K562 (cell line): Measurements from ENCODE around the gene SYPL2. TPM values are rescaled to one million over a fixed set of nuclear protein-coding genes. Genes with fewer than 3 reads are reported as not detected.
A peak's percentile ranks its signal among the peaks of the same experiment; 100 is the strongest.

Source experiments
- GABPB2 ChIP-seq: fragments of 250-450 bp; sonication (Bioruptor Pico); conservative IDR thresholded peaks from 2 replicates; pipeline ENCODE4 v1.5.1; 2021; ENCODE audit warnings: mild to moderate bottlenecking
- HDAC8 ChIP-seq: fragments of 450-650 bp; IDR thresholded peaks from 2 replicates; pipeline ENCODE4 v1.6.1; 2016; ENCODE audit warnings: mild to moderate bottlenecking, missing genetic modification characterization, moderate library complexity, missing compliant biosample characterization
- HNRNPL ChIP-seq: fragments of 200-400 bp; formaldehyde crosslinking; IDR thresholded peaks from 2 replicates; pipeline ENCODE4 v1.6.1; 2017; ENCODE audit warnings: low read depth, mild to moderate bottlenecking, low read length
- MBD2 ChIP-seq: sonication (generic); IDR thresholded peaks from 2 replicates; pipeline ENCODE4 v1.6.1; 2016; ENCODE audit warnings: low read depth, borderline replicate concordance
- NBN ChIP-seq: fragments of 450-650 bp; IDR thresholded peaks from 2 replicates; pipeline ENCODE4 v1.6.1; 2016; ENCODE audit warnings: low read depth, mild to moderate bottlenecking
- NCOA6 ChIP-seq: fragments of 450-650 bp; IDR thresholded peaks from 2 replicates; pipeline ENCODE4 v1.6.1; 2017; ENCODE audit warnings: mild to moderate bottlenecking
- NFE2 ChIP-seq: IDR thresholded peaks from 2 replicates; pipeline ENCODE4 v1.6.1; 2014; ENCODE audit warnings: antibody characterized with exemption, low read depth
- PHF21A ChIP-seq: fragments of 450-650 bp; IDR thresholded peaks from 2 replicates; pipeline ENCODE4 v1.6.1; 2017; ENCODE audit warnings: low read depth, borderline replicate concordance
- RBFOX2 ChIP-seq: fragments of 200-400 bp; formaldehyde crosslinking; IDR thresholded peaks from 2 replicates; pipeline ENCODE4 v1.6.1; 2017; ENCODE audit warnings: low read depth, mild to moderate bottlenecking, low read length, moderate library complexity
- RBM15 ChIP-seq: fragments of 200-400 bp; formaldehyde crosslinking; IDR thresholded peaks from 2 replicates; pipeline ENCODE4 v1.6.1; 2018; ENCODE audit warnings: mild to moderate bottlenecking, low read length, moderate library complexity; ENCODE audit not compliant: insufficient read depth
- SIN3A ChIP-seq, 2 experiments: fragments of 150-350 bp in 1 of 2; IDR thresholded peaks; 2 replicates each; pipeline ENCODE4 v1.6.1; 2011 to 2016; ENCODE audit warnings: borderline replicate concordance in 2 of 2, low read depth in 2 of 2, low read length in 2 of 2, mild to moderate bottlenecking in 2 of 2, moderate library complexity in 2 of 2; ENCODE audit not compliant: control insufficient read depth in 1 of 2
- SMARCB1 ChIP-seq: IDR thresholded peaks from 2 replicates; pipeline ENCODE4 v1.6.1; 2011; ENCODE audit warnings: improper control_type of control experiment, low read depth; ENCODE audit not compliant: insufficient read length
- SPI1 ChIP-seq: IDR thresholded peaks from 2 replicates; pipeline ENCODE4 v1.6.1; 2011; ENCODE audit warnings: low read depth, low read length, control low read depth, borderline replicate concordance
- STAT5A ChIP-seq: IDR thresholded peaks from 2 replicates; pipeline ENCODE4 v1.6.1; 2012; ENCODE audit warnings: low read length, inconsistent platforms, borderline replicate concordance
- THRAP3 ChIP-seq: fragments of 450-650 bp; IDR thresholded peaks from 2 replicates; pipeline ENCODE4 v1.6.1; 2016; ENCODE audit warnings: mild to moderate bottlenecking, inconsistent platforms, borderline replicate concordance
- ZBTB17 ChIP-seq: fragments of 450-650 bp; formaldehyde crosslinking; IDR thresholded peaks from 2 replicates; pipeline ENCODE4 v1.4.0; 2020; ENCODE audit warnings: mild to moderate bottlenecking
- ZNF134 ChIP-seq: fragments of 250-450 bp; sonication (Bioruptor Pico); conservative IDR thresholded peaks from 2 replicates; pipeline ENCODE4 v1.4.0; 2020
- ZNF224 ChIP-seq: sonication (generic); formaldehyde crosslinking; IDR thresholded peaks from 2 replicates; pipeline ENCODE4 v1.8.0; 2022; ENCODE audit warnings: mild to moderate bottlenecking, missing genetic modification reagents
- ZNF785 ChIP-seq: fragments of 250-450 bp; sonication (Bioruptor Pico); IDR thresholded peaks from 2 replicates; pipeline ENCODE4 v1.4.0; 2020; ENCODE audit warnings: mild to moderate bottlenecking
- ZSCAN29 ChIP-seq: fragments of 450-650 bp; IDR thresholded peaks from 2 replicates; pipeline ENCODE4 v1.6.1; 2017
- polyA plus RNA-seq, 8 experiments: library from polyadenylated mRNA; depleted of rRNA in 4 of 8; stranded (reverse) in 5 of 8; unstranded in 3 of 8; fragments of >200 nt; fragmentation: Nextera tagmentation in 2 of 8; fragmentation: Illumina TruSeq in 1 of 8; extraction: Ambion mirVana in 2 of 8; extraction: Trizol in 1 of 8; gene quantifications; 2 replicates each; pipeline versions ENCODE4 v1.2.1 to v1.2.3, GENCODE V29; 2011 to 2014; ENCODE audit warnings: inconsistent platforms in 1 of 8, missing spikeins in 1 of 8
- total RNA-seq, 7 experiments: library from RNA; depleted of rRNA in 6 of 7; stranded (reverse); fragments of >200 nt in 6 of 7; fragmentation: Illumina TruSeq in 2 of 7; extraction: Trizol in 2 of 7; gene quantifications; 2 replicates each; pipeline versions ENCODE4 v1.2.1 to v1.2.3, GENCODE V29; 2011 to 2021; ENCODE audit warnings: low replicate concordance in 1 of 7
- TF ChIP-seq, protein P1 (sequence below), 2 experiments: fragments of 250-450 bp in 1 of 2; fragments of 450-650 bp in 1 of 2; sonication (Bioruptor Pico) in 1 of 2; IDR thresholded peaks; 2 replicates each; pipeline versions ENCODE4 v1.6.1 to v1.8.0; 2016 to 2021; ENCODE audit warnings: mild to moderate bottlenecking in 2 of 2, moderate library complexity in 2 of 2, missing compliant biosample characterization in 1 of 2, missing genetic modification characterization in 1 of 2
- TF ChIP-seq, protein P2 (sequence below), 2 experiments: IDR thresholded peaks; 2 replicates each; pipeline ENCODE4 v1.6.1; 2012; ENCODE audit warnings: improper control_type of control experiment in 2 of 2, low read depth in 2 of 2, low read length in 2 of 2, borderline replicate concordance in 1 of 2
- TF ChIP-seq, protein P3 (sequence below): sonication (generic); formaldehyde crosslinking; IDR thresholded peaks from 2 replicates; pipeline ENCODE4 v1.8.1; 2023; ENCODE audit warnings: mild to moderate bottlenecking, missing genetic modification reagents

SYPL2 gene
- total and polyA plus RNA-seq, 9 of the 15 experiments (the other 6 are each of a cell fraction or from before 2014, with no cell fraction given) = 0.03 to 0.20 (median 0.07) TPM; not detected in 2

DNA sequence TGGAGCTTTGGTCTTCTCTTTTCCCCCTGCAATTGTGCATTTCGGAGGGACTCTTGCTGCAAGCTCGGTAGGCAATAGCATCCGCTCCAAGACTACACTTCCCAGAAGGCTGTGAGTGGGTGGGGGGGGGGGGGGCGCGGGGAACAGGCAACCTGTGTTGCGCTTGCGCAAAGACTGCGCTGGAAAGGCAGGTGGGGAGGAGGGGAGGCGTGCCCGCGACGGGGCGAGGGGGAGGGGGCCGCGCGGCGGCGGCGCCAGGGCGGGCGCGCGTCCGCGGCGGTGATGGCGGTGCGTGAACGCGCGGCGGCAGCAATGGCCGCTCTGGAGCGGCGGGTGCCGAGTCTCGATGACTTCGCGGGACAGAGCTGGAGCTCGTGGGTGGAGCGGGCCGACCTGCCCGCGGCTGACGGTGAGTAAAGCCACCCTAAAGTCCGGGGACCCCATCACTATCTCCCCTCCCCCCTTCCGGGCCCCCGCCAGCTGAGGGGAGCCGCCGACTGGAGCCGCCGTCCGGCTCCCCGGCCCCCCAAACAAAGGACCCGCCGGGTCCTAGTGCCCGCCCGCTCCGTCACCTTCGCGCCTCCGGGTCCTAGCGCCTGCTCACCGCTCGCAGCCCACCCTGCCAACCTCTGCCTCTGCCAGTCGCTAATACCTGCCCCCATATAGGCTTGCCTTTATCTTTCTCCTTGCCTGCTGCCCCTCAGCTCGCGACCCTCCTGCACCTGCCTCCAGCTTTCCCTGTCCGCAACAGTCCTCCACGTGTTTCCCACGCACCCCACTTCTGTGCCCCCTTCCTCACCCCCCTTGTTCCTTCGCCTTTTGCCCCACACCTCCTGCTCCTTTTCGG is 17.5 kb downstream of the SYPL2 start, which contains the start of gene ATXN7L2 (continued):
- TF ChIP-seq ZNF785 (CRISPR knock-in tag) (no peak), ZNF134 (CRISPR knock-in tag) (no peak), PHF21A (peak; percentile 77; the same call in 1 of the 2 replicates), HNRNPL (peak; percentile 85), STAT5A (peak; percentile 58; the same call in 1 of the 2 replicates), NBN (peak; percentile 96), GABPB2 (no peak), SIN3A (IDR thresholded peaks at IDR 0.05; ENCODE audit: borderline replicate concordance in 2 of 2, control insufficient read depth in 1 of 2, low read depth in 2 of 2, low read length in 2 of 2) (peak; percentile 47 to 85; a peak in 1 of 4 replicates), ZSCAN29 (no peak), HDAC8 (tag) (0 out of 2 replicates have a peak, but pooled peaks have one; percentile 31), RBFOX2 (peak; percentile 86), NFE2 (peak; percentile 8; the same call in 1 of the 2 replicates), NCOA6 (no peak; the same call in 1 of the 2 replicates), SMARCB1 (no peak), THRAP3 (0 out of 2 replicates have a peak, but pooled peaks have one; percentile 62), ZNF224 (CRISPR knock-in tag) (no peak), ZBTB17 (CRISPR knock-in tag) (peak; percentile 64; the same call in 1 of the 2 replicates), SPI1 (no peak), RBM15 (0 out of 2 replicates have a peak, but pooled peaks have one; percentile 49), MBD2 (peak; percentile 54; the same call in 1 of the 2 replicates)
- TF ChIP-seq, protein P1, sequence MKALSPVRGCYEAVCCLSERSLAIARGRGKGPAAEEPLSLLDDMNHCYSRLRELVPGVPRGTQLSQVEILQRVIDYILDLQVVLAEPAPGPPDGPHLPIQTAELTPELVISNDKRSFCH (CRISPR knock-in tag; IDR thresholded peaks at IDR 0.05) = no peak
- TF ChIP-seq, protein P1 (tag; IDR thresholded peaks at IDR 0.05) = peak; percentile 80; the same call in 1 of the 2 replicates
- TF ChIP-seq, protein P2, sequence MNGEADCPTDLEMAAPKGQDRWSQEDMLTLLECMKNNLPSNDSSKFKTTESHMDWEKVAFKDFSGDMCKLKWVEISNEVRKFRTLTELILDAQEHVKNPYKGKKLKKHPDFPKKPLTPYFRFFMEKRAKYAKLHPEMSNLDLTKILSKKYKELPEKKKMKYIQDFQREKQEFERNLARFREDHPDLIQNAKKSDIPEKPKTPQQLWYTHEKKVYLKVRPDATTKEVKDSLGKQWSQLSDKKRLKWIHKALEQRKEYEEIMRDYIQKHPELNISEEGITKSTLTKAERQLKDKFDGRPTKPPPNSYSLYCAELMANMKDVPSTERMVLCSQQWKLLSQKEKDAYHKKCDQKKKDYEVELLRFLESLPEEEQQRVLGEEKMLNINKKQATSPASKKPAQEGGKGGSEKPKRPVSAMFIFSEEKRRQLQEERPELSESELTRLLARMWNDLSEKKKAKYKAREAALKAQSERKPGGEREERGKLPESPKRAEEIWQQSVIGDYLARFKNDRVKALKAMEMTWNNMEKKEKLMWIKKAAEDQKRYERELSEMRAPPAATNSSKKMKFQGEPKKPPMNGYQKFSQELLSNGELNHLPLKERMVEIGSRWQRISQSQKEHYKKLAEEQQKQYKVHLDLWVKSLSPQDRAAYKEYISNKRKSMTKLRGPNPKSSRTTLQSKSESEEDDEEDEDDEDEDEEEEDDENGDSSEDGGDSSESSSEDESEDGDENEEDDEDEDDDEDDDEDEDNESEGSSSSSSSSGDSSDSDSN (IDR thresholded peaks at IDR 0.05; ENCODE audit: borderline replicate concordance in 1 of 2, low read depth in 2 of 2, low read length in 2 of 2) = no peak
- TF ChIP-seq, protein P3, sequence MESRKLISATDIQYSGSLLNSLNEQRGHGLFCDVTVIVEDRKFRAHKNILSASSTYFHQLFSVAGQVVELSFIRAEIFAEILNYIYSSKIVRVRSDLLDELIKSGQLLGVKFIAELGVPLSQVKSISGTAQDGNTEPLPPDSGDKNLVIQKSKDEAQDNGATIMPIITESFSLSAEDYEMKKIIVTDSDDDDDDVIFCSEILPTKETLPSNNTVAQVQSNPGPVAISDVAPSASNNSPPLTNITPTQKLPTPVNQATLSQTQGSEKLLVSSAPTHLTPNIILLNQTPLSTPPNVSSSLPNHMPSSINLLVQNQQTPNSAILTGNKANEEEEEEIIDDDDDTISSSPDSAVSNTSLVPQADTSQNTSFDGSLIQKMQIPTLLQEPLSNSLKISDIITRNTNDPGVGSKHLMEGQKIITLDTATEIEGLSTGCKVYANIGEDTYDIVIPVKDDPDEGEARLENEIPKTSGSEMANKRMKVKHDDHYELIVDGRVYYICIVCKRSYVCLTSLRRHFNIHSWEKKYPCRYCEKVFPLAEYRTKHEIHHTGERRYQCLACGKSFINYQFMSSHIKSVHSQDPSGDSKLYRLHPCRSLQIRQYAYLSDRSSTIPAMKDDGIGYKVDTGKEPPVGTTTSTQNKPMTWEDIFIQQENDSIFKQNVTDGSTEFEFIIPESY = no peak
